Measurements from ENCODE around the gene DUSP15.

Gene DUSP15

GRCh38 chr20:31908016-31908415 lies 37.7 kb upstream of the DUSP15 start:
- DNase-seq (ENCODE audit: insufficient read length, low spot score) (no peak), FAIRE-seq (no peak)
- TF ChIP-seq POLR2A (IDR thresholded peaks at IDR 0.05; ENCODE audit: low read depth, low read length): no peak

GRCh38 chr20:31907046-31907445 lies 36.7 kb upstream of the DUSP15 start:
- FAIRE-seq (no peak), DNase-seq (ENCODE audit: insufficient read length, low spot score) (no peak)
- no peak for TF ChIP-seq POLR2A (IDR thresholded peaks at IDR 0.05; ENCODE audit: low read depth, low read length)

GRCh38 chr20:31906001-31906400 lies 35.7 kb upstream of the DUSP15 start:
- no peak for DNase-seq (ENCODE audit: insufficient read length, low spot score)
- no peak for TF ChIP-seq POLR2A (IDR thresholded peaks at IDR 0.05; ENCODE audit: low read depth, low read length)
- FAIRE-seq: no peak

GRCh38 chr20:31903627-31904386 lies 33.5 kb upstream of the DUSP15 start:
- FAIRE-seq: no peak
- TF ChIP-seq POLR2A (IDR thresholded peaks at IDR 0.05; ENCODE audit: low read depth, low read length): no peak
- DNase-seq (ENCODE audit: insufficient read length, low spot score): no peak

- no peak for FAIRE-seq
- DNase-seq (ENCODE audit: insufficient read length, low spot score): no peak
- TF ChIP-seq POLR2A (IDR thresholded peaks at IDR 0.05; ENCODE audit: low read depth, low read length): no peak
Measured at GRCh38 chr20:31901615-31902014, 31.3 kb upstream of the DUSP15 start.

- no peak for TF ChIP-seq POLR2A (IDR thresholded peaks at IDR 0.05; ENCODE audit: low read depth, low read length)
- no peak for FAIRE-seq
- no peak for DNase-seq (ENCODE audit: insufficient read length, low spot score)
Measured at GRCh38 chr20:31897541-31897940, 27.2 kb upstream of the DUSP15 start.

- no peak for TF ChIP-seq POLR2A (IDR thresholded peaks at IDR 0.05; ENCODE audit: low read depth, low read length)
- no peak for FAIRE-seq
- DNase-seq (ENCODE audit: insufficient read length, low spot score): no peak
Measured at GRCh38 chr20:31896049-31896448, 25.7 kb upstream of the DUSP15 start.

- TF ChIP-seq POLR2A (IDR thresholded peaks at IDR 0.05; ENCODE audit: low read depth, low read length): no peak
- DNase-seq (ENCODE audit: insufficient read length, low spot score): peak; percentile 68
- FAIRE-seq: peak; percentile 86
Measured at GRCh38 chr20:31894980-31895675, 24.8 kb upstream of the DUSP15 start.

- TF ChIP-seq POLR2A (IDR thresholded peaks at IDR 0.05; ENCODE audit: low read depth, low read length): no peak
- DNase-seq (ENCODE audit: insufficient read length, low spot score) (no peak), FAIRE-seq (no peak)
Measured at GRCh38 chr20:31890646-31891045, 20.3 kb upstream of the DUSP15 start.

- DNase-seq (ENCODE audit: insufficient read length, low spot score): no peak
- FAIRE-seq: no peak
- no peak for TF ChIP-seq POLR2A (IDR thresholded peaks at IDR 0.05; ENCODE audit: low read depth, low read length)
Measured at GRCh38 chr20:31883829-31884228, 13.5 kb upstream of the DUSP15 start.

- FAIRE-seq (no peak), DNase-seq (ENCODE audit: insufficient read length, low spot score) (no peak)
- no peak for TF ChIP-seq POLR2A (IDR thresholded peaks at IDR 0.05; ENCODE audit: low read depth, low read length)
Measured at GRCh38 chr20:31881945-31882344, 11.6 kb upstream of the DUSP15 start.

- FAIRE-seq: peak; percentile 6
- peak; percentile 88 for TF ChIP-seq POLR2A (IDR thresholded peaks at IDR 0.05; ENCODE audit: low read depth, low read length)
- DNase-seq (ENCODE audit: insufficient read length, low spot score): peak; percentile 98
Measured at GRCh38 chr20:31879143-31879987, 9.0 kb upstream of the DUSP15 start.

GRCh38 chr20:31877684-31878083 lies 7.4 kb upstream of the DUSP15 start:
- FAIRE-seq: no peak
- TF ChIP-seq POLR2A (IDR thresholded peaks at IDR 0.05; ENCODE audit: low read depth, low read length): no peak
- DNase-seq (ENCODE audit: insufficient read length, low spot score): no peak

- TF ChIP-seq POLR2A (IDR thresholded peaks at IDR 0.05; ENCODE audit: low read depth, low read length): no peak
- DNase-seq (ENCODE audit: insufficient read length, low spot score) (no peak), FAIRE-seq (no peak)
Measured at GRCh38 chr20:31875671-31876070, 5.3 kb upstream of the DUSP15 start.

All from H54 (cell line).